D721Med (cell line): ENCODE data around the gene PHF21B.

Experiments
- DNase-seq: peaks from one replicate; pipeline ENCODE4 v3.0.0; 2011; ENCODE audit warnings: low spot score; ENCODE audit not compliant: insufficient read length
- FAIRE-seq: peaks from 2 replicates; lab custom pipeline; 2011; peaks lifted over from hg19 to GRCh38; lab: Jason Lieb, UNC
- CTCF ChIP-seq: IDR thresholded peaks from 2 replicates; pipeline ENCODE4 v1.5.1; 2012; ENCODE audit warnings: mild to moderate bottlenecking, control low read depth; ENCODE audit not compliant: insufficient read depth; ENCODE audit errors: missing control alignments

The PHF21B gene

DNA sequence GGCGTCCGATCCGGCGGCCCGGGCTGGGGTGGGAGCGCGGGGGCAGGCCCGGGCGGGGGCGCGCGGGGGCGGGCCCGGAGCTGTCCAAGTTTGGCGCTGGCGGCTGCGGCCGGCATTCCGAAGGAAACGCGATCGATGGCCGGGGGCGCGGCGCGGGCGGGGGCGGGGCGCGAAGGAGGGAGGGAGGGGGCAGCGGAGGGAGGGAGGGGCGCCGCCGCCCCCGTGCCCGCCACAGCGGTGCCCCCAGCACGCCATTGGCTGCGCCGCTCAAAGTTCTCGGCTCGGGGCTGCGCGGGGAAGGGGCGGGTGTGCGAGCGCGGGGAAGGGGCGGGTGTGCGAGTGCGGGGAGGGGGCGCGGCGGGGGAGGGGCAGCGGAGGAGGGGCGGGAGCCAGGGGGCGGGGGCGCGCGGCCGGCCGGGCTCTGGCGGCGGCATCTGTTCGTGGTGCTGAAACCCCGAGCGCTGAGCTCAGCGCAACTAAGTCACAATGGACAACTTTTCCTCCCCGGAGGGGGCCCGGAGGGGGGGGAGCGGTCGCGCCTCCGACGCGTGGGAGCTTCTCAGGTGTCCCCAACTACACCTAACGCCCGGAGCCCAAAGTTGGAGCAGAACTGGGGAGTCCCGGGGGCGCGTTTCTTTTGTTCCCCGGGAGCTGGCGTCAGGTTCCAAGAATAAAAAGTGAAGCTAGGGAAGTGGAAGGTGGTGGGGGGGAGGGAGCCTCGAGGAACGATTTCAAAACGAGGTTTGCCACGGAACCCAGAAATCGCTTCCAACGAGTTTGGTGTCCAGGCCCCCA is 2.2 kb downstream of the PHF21B start:
- TF ChIP-seq CTCF, result no peak
- FAIRE-seq, result no peak
- DNase-seq, result no peak

- FAIRE-seq, result no peak
- no peak for DNase-seq
- TF ChIP-seq CTCF, result no peak
Measured at GRCh38 chr22:45006964-45007390, 2.8 kb downstream of the PHF21B start.

DNA sequence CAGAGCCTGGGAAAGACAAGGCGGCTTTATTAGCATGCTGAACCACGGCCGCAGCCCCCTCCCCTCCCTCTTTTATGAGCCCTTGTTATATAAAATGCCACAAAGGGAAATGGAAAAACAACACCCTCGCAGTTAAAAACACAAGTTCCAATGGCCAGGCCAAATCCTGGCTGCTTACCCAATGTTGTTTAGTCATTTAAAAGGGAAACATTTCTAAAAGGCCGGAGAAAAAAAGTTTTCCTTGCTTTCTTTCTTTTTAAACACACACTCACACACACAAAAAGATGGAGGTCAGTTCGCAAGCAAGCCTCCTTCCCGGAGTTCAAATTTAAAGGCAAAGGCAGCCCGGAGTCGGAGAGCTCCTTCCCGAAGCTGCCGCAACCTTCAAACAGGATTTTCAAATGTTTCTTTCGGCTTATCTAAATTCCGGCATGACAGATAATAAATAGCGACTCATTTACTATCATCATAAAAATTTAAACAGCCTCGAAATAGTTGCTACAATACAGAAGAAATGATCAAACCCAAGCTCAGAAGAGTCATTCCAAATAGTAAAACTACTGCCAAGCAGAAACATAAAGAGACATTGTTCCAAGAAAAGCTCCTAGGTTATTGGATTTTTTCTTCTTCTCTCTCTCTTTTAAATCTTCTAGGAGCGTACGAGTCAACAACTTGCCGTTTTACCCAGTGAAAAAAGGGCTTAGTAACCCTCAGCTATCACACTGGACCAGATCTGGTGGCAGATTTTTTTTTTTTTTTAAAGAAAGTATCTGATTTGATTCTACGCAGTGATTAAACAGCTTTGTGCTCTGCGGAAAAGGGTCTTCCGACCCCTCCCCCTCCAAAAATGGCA is 3.5 kb downstream of the PHF21B start:
- no peak for TF ChIP-seq CTCF
- FAIRE-seq (no peak), DNase-seq (no peak)

DNA sequence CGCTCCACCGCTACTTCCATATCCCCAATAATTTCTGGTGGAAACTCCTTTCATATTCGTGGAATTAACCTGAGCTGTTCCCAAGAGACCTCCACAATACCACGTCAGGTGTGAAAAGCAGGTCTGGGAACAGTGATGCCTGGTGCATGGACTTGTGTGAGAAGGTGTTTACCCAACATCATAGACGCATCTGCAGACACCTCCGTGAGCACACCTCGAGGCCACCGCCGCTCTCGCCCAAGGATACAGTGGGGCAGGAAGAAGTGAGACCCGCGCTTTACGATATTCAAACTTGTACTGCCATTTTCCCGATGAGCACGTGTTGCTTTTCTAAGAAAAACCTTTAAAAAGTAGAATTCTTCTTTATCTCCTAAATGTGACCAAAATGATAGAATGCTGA is 8.2 kb downstream of the PHF21B start:
- TF ChIP-seq CTCF, result no peak
- FAIRE-seq (no peak), DNase-seq (no peak)

DNA sequence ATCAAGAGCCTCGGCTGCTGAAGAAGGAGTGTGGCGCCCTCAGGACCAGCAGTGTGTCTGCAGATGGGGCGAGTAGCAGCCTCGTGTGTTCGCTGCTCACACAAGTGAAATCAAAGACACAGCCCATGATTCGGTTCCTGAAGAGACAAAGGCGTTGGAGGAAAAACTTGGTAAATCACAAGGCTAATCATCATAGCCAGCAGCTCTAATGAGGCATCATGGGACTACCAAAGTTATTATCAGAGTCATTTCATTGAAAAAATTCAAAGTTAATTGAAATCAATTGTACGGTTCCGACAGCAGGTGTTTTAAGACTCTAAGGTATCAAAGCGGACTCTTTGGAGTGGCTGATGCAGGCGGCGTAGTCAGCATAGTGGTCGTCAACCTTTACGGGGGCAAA is 9.5 kb downstream of the PHF21B start:
- FAIRE-seq (no peak), DNase-seq (no peak)
- TF ChIP-seq CTCF, result no peak

- no peak for DNase-seq
- no peak for FAIRE-seq
- TF ChIP-seq CTCF, result no peak
Measured at GRCh38 chr22:44999687-45000086, 10.1 kb downstream of the PHF21B start.
